Measurements from ENCODE around the gene CWC22. TPM values are rescaled to one million over a fixed set of nuclear protein-coding genes. Genes with fewer than 3 reads are reported as not detected.

Gene CWC22
- total and polyA plus RNA-seq, 2 of the 13 experiments (the other 11 are each of a cell fraction or from before 2014, with no cell fraction given) = 5.7 to 29.2 TPM

- no peak overlapping the region for H3K9ac ChIP-seq (ENCODE audit: insufficient read depth, low read depth, low read length)
- no peak overlapping the region for H2AFZ ChIP-seq (ENCODE audit: low read length)
- DNase-seq (ENCODE audit: low spot score) (peak; percentile 74), FAIRE-seq (peak; percentile 73), ATAC-seq (peak; percentile 91)
- H3K27ac ChIP-seq (ENCODE audit: extremely low read length, insufficient read depth, low read length) = no peak overlapping the region
- H3K36me3 ChIP-seq (replicated peaks in 1 of 2; ENCODE audit: control insufficient read depth in 1 of 2, insufficient read depth in 2 of 2, low read length in 2 of 2) = no peaks in the 10 kb centered on the region
- H3K79me2 ChIP-seq (ENCODE audit: insufficient read depth, low read length) = no peaks in the 10 kb centered on the region
- peaks cover 4% of the 10 kb centered on the region for H3K4me1 ChIP-seq (ENCODE audit: insufficient read depth, low read length)
- 61% methylated on average over 3 of the region's 3 CpGs for WGBS (ENCODE audit: low lambda C conversion rate)
- POLR2A ChIA-PET = no interaction called here
- H4K20me1 ChIP-seq (ENCODE audit: insufficient read depth, low read length) = no peaks in the 10 kb centered on the region
- H3K9me3 ChIP-seq (ENCODE audit: low read length) = no peaks in the 10 kb centered on the region
- in situ Hi-C loops (cut with HindIII; ENCODE audit: extremely low pct_ligation_motif_present, low pct_unique_long_range_greater_than_20kb) (loop anchor here (10.0 kb wide), 1 partner anchor 92 kb away; no protein-coding TSS in a partner anchor), intact Hi-C loops (cut with micrococcal nuclease; ENCODE audit: unreplicated experiment) (loop anchor here (1.0 kb wide), 2 partner anchors 94 to 525 kb away; no protein-coding TSS in a partner anchor)
- CTCF ChIA-PET (ENCODE audit: low intra/inter-chr PET ratio, low total read pairs) = no interaction called here
- no peak overlapping the region for H3K4me3 ChIP-seq (replicated peaks in 1 of 3; ENCODE audit: insufficient read depth in 1 of 3, low read depth in 2 of 3, low read length in 3 of 3)
- no peaks in the 10 kb centered on the region for H3K27me3 ChIP-seq (ENCODE audit: control insufficient read depth in 1 of 2, insufficient read depth in 2 of 2, low read length in 2 of 2)
- BruUV-seq (replicated peaks) = no TSS peak
- no peak overlapping the region for H3K4me2 ChIP-seq (ENCODE audit: low read depth, low read length)
- no peak for TF ChIP-seq ETS1 (CRISPR knock-in tag; IDR thresholded peaks at IDR 0.05)
- TF ChIP-seq ZEB1 (IDR thresholded peaks at IDR 0.05; ENCODE audit: insufficient replicate concordance, low read depth) = no peak
- TF ChIP-seq HOXA5 (CRISPR knock-in tag; IDR thresholded peaks at IDR 0.05) = no peak
- TF ChIP-seq ZNF589 (CRISPR knock-in tag; conservative IDR thresholded peaks at IDR 0.05) = no peak
- no peak for TF ChIP-seq HOXA7 (CRISPR knock-in tag; IDR thresholded peaks at IDR 0.05)
- no peak for TF ChIP-seq ZNF678 (CRISPR knock-in tag; IDR thresholded peaks at IDR 0.05)
- TF ChIP-seq ZBTB40 (IDR thresholded peaks at IDR 0.05) = no peak
- no peak for TF ChIP-seq ZBTB40 (CRISPR knock-in tag; IDR thresholded peaks at IDR 0.05)
- TF ChIP-seq GATAD1 (CRISPR knock-in tag; IDR thresholded peaks at IDR 0.05) = no peak
- no peak for TF ChIP-seq TOPORS (CRISPR knock-in tag; IDR thresholded peaks at IDR 0.05)
- TF ChIP-seq ZNF883 (CRISPR knock-in tag; IDR thresholded peaks at IDR 0.05; ENCODE audit: not compliant biosample characterization) = no peak
- peak; percentile 63 for TF ChIP-seq STAG1 (CRISPR knock-in tag; IDR thresholded peaks at IDR 0.05)
- no peak for TF ChIP-seq ZNF367 (CRISPR knock-in tag; IDR thresholded peaks at IDR 0.05; ENCODE audit: borderline replicate concordance)
- no peak for TF ChIP-seq IRF2 (CRISPR knock-in tag; IDR thresholded peaks at IDR 0.05)
- TF ChIP-seq IRF9 (CRISPR knock-in tag; IDR thresholded peaks at IDR 0.05; ENCODE audit: borderline replicate concordance) = no peak
- TF ChIP-seq ZFX (CRISPR knock-in tag; IDR thresholded peaks at IDR 0.05; ENCODE audit: low read depth) = no peak
Observed at GRCh38 chr2:179936654-179937053, 70.4 kb downstream of the CWC22 start.
